GM18868 (cell line): ENCODE measurements around the gene ALG1.
"Not testable (repeated sequence)": the region's sequence is repeated elsewhere in the genome, so short reads cannot be mapped to it uniquely, and the experiment has no call there.

Experiments
- ATAC-seq: cut with Tn5 transposase; IDR thresholded peaks from one replicate; pipeline ENCODE4 v1.9.1; 2021; ENCODE audit warnings: mild to moderate bottlenecking, moderate library complexity; ENCODE audit not compliant: unreplicated experiment

Gene ALG1

GRCh38 chr16:5097061-5097469, 25.4 kb downstream of the ALG1 start:
- ATAC-seq, result not testable (repeated sequence)

- ATAC-seq, result peak; percentile 97
These were observed 26.0 kb downstream of the ALG1 start, which contains the start of gene EEF2KMT for GRCh38 chr16:5097470-5098220. Gene EEF2KMT (minus strand): TSS chr16:5097795. CDS start chr16:5097739, 56 bp downstream.

- ATAC-seq, result peak; percentile 73
These were observed 26.8 kb downstream of the ALG1 start for GRCh38 chr16:5098221-5099159.

DNA sequence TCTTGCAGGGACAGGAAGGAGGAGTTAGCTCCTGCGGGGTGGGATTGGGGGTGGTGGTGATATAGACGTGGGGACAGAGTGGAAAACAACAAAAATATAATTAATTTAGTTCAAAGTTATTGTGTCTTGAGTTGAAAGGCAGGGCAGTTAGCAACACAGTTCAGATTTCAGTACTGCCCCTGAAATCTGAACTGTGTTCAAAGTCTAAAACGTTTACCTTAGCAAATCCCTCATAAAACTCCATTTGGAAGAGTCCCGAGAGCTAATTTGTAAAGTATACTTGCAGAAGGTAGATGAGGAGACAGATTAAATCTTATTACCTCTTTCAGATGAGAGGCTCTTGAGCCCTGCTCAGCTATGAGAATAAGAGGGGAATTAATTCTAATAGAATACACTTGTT, 27.5 kb downstream of the ALG1 start:
- not testable (repeated sequence) for ATAC-seq

DNA sequence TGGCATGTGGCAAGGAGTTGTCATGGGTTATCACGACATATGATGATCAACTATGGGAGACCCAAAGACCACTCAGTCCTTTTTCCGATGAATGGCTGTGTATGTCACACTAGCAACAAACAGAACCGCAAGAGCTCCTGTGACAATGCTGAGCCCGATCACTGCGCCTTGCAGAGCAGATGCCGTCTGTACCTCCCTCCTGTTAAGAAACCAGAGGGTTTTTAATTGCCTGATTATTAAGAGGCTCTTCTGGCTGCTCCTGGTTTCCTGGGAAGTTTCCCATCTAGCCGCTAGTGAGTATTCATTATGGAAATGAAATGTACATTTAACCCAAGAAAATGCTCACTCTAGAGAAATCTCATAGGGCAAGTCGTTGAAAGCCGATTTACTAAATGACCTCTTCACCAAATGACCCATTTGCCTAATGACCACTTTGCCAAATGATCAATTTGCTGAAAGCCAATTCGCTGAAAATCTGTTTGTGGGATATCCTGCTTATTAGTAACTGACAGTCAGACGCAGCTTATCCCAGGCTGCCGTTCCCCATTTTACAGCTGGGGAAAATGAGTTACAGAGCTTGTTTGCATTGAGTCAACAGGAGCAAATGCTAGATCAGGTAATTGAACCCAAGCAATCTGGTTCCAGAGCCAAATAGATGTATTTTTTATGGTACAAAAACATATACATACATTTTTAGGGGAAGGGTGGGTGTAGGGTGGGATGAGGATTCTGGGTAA, 31.8 kb downstream of the ALG1 start:
- ATAC-seq, result not testable (repeated sequence)

DNA sequence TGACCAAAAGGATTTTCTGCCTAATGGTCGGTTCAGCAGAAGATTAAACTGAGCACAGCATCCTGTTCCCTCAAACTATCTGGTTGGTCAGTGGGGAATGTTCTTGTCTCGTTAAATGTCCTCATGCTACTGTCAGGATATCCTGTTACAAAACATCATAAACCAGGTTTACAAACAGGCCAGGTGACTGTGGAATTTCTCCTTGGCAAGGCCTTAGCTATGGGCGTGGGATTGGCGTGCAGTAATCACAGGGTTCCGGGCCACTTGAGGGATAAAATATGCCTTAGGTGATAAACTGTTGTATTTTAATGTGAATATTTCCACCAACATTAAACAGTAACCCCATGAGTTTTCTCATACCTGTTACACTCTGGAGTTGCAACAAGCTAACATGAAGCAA, 33.4 kb downstream of the ALG1 start:
- ATAC-seq, result not testable (repeated sequence)

DNA sequence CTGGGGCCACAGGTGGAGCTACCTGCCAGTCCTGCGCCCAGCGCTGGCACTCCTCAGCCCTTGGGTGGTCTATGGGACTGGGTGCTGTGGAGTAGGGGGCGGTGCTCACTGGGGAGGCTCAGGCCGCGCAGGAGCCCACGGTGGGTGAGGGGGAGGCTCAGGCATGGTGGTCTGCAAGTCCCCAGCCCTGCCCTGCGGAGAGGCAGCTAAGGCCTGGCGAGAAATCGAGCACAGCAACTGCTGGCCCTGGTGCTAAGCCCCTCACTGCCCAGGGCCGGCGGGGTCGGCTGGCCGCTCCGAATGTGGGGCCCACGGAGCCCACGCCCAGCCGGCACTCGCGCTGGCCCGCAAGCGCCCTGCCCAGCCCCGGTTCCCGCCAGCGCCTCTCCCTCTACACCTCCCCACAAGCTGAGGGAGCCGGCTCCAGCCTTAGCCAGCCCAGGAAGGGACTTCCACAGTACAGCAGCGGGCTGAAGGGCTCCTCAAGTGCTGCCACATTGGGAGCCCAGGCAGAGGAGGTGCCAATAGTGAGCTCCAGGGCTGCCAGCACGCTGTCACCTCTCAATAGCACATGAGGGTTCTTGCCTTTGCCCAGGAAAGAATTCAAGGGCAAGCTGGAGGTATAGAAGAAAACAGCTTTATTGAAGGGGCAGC, 37.0 kb downstream of the ALG1 start:
- no peak for ATAC-seq

DNA sequence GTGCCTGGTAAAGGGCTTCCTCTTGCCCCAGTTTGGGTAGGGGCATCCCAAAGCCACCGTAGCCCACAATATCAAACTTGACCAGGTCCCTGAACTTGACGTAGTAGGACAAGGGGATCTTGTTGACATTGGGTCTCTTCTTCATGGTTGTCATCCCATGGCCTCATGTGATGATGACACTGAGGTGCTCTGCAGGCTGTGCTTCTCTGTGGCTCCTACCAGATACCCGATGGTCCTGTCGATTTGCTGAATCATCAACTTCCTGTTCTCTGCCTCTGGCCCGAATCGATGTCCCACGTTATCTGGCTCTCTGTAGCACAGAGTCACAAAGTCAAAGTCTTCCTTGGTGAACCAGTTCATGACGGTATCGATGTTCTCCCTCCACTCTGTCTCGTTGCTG, 39.3 kb downstream of the ALG1 start:
- not testable (repeated sequence) for ATAC-seq

- ATAC-seq, result not testable (repeated sequence)
These were observed 45.2 kb downstream of the ALG1 start for GRCh38 chr16:5116780-5117295.

GRCh38 chr16:5117300-5118087, 45.9 kb downstream of the ALG1 start:
- ATAC-seq, result not testable (repeated sequence)

- ATAC-seq, result not testable (repeated sequence)
These were observed 59.9 kb downstream of the ALG1 start for GRCh38 chr16:5131467-5132004.

GRCh38 chr16:5132915-5133600, 61.4 kb downstream of the ALG1 start:
- ATAC-seq, result not testable (repeated sequence)

DNA sequence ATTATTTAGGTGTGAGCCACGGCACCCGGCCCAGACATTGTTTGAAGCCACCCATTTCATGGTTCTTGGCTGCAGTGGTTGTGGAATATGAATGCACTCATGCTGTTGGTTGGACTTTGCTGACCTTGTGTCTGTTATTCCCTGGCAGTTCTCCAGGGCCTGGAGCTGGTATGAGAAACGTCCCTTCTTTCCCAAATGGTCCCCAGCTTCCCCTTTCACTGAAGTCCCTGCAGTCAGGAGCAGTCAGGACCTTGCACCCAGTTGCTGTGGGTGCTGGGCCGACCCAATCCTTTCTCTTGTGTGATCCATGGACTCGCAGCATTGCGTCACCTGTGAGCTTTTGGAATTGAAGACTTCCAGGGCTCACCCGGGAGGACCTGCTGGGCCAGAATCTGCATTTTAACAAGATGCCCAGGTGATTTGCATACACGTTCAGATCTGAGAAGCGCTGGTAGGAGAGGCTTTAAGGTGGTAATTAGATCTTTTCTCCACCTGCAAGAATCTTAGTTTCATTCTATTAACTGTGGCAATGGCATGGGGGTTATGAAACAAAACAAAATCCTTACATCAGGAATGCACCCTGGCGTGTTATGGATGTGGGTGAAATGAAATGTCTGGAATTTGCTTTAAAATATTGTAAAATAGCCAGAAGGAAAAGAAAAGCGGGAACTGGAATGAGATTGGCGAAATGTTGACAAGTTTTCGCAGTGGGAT, 63.3 kb downstream of the ALG1 start:
- ATAC-seq, result not testable (repeated sequence)
